ENCODE measurements around the gene TUFT1. TPM values are rescaled to one million over a fixed set of nuclear protein-coding genes. Genes with fewer than 3 reads are reported as not detected.

Gene TUFT1
- total and polyA plus RNA-seq, 9 of the 15 experiments (the other 6 are each of a cell fraction or from before 2014, with no cell fraction given) = 0.54 to 2.0 (median 1.7) TPM

GRCh38 chr1:151492120-151492519, 48.0 kb upstream of the TUFT1 start (continued):
- TF ChIP-seq PHF20 (IDR thresholded peaks at IDR 0.05; ENCODE audit: partially characterized antibody) = no peak
- TF ChIP-seq SMARCA4 (IDR thresholded peaks at IDR 0.05) = peak; percentile 48; the same call in 1 of the 2 replicates
- TF ChIP-seq CEBPB (tag; IDR thresholded peaks at IDR 0.05) = no peak
- no peak for TF ChIP-seq BCOR (IDR thresholded peaks at IDR 0.05)
- TF ChIP-seq KDM2B (CRISPR knock-in tag; IDR thresholded peaks at IDR 0.05) = no peak
- no peak for TF ChIP-seq HDGF (IDR thresholded peaks at IDR 0.05)
- peak; percentile 68 for TF ChIP-seq TEAD4 (IDR thresholded peaks at IDR 0.05; ENCODE audit: low read length)
- no peak for TF ChIP-seq TEAD4 (CRISPR knock-in tag; IDR thresholded peaks at IDR 0.05; ENCODE audit: borderline replicate concordance)
- no peak for TF ChIP-seq CBX3 (IDR thresholded peaks at IDR 0.05; ENCODE audit: borderline replicate concordance in 1 of 2, low read length in 2 of 2)
- no peak for TF ChIP-seq ARNT (IDR thresholded peaks at IDR 0.05)
- no peak for TF ChIP-seq BCL6 (CRISPR knock-in tag; IDR thresholded peaks at IDR 0.05)
- TF ChIP-seq ZNF780A (CRISPR knock-in tag; IDR thresholded peaks at IDR 0.05) = no peak
- peak; percentile 49 for TF ChIP-seq MTA2 (IDR thresholded peaks at IDR 0.05; ENCODE audit: low read depth)
- TF ChIP-seq POLR2H (tag; IDR thresholded peaks at IDR 0.05; ENCODE audit: low read depth) = no peak
- no peak for TF ChIP-seq ZFP91 (CRISPR knock-in tag; IDR thresholded peaks at IDR 0.05)
- no peak for TF ChIP-seq PURB (CRISPR knock-in tag; IDR thresholded peaks at IDR 0.05; ENCODE audit: low read depth)
- TF ChIP-seq POLR2A (conservative IDR thresholded peaks at IDR 0.05) = no peak
- TF ChIP-seq HNRNPLL (IDR thresholded peaks at IDR 0.05; ENCODE audit: low read depth, low read length, poor library complexity, severe bottlenecking) = no peak
- no peak for TF ChIP-seq ZNF589 (CRISPR knock-in tag; IDR thresholded peaks at IDR 0.05; ENCODE audit: low read depth)
- no peak for TF ChIP-seq PTTG1 (tag; IDR thresholded peaks at IDR 0.05; ENCODE audit: low read depth)
- no peak for TF ChIP-seq ZNF12 (CRISPR knock-in tag; IDR thresholded peaks at IDR 0.05)
- TF ChIP-seq NR3C1 (CRISPR knock-in tag; IDR thresholded peaks at IDR 0.05) = no peak

Data from K562 (cell line).